PC-3 (cell line): ENCODE data around the gene ZMYND11. TPM values are rescaled to one million over a fixed set of nuclear protein-coding genes. Genes with fewer than 3 reads are reported as not detected.

ENCODE experiments used
- ATAC-seq: fragments of 200-7000 bp; cut with Tn5 transposase; 2 replicates; pipeline ENCODE4 v1.9.1; 2020; ENCODE audit warnings: mild to moderate bottlenecking, moderate library complexity
- BruUV-seq: library from RNA; stranded (reverse); fragments of 400-500 nt; replicated peaks from 2 replicates; lab custom pipeline; 2021; lab: Mats Ljungman, UMichigan
- CTCF ChIA-PET: fragments of 300-600 bp; sonication (Branson Sonifier 250); formaldehyde crosslinking; loops from one replicate; lab custom pipeline; 2022; ENCODE audit warnings: antibody characterized with exemption; lab: Charles Lee
- POLR2A ChIA-PET: fragments of 300-600 bp; sonication (Branson Sonifier 250); formaldehyde crosslinking; loops from one replicate; lab custom pipeline; 2022; ENCODE audit warnings: antibody characterized with exemption; ENCODE audit not compliant: unreplicated experiment; lab: Charles Lee
- DNase-seq: peaks from one replicate; pipeline ENCODE4 v3.0.0-alpha.2; 2015
- H2AFZ ChIP-seq: fragments of 300-600 bp; sonication (generic); 2 replicates; pipeline ENCODE4 v1.6.0; 2016; ENCODE audit warnings: antibody characterized with exemption, low read length
- H3F3A ChIP-seq: fragments of 300-600 bp; sonication (generic); one replicate; pipeline ENCODE4 v1.6.0; 2017; ENCODE audit warnings: antibody characterized with exemption, low read length, control low read depth, mild to moderate bottlenecking; ENCODE audit not compliant: unreplicated experiment
- H3K27ac ChIP-seq: fragments of 300-600 bp; sonication (generic); 2 replicates; pipeline ENCODE4 v1.5.1; 2016; ENCODE audit warnings: mild to moderate bottlenecking, low read length
- H3K27me3 ChIP-seq: fragments of 300-600 bp; sonication (generic); 2 replicates; pipeline ENCODE4 v1.6.1; 2016; ENCODE audit warnings: low read length, mixed read lengths
- H3K36me3 ChIP-seq: fragments of 300-600 bp; sonication (generic); 2 replicates; pipeline ENCODE4 v1.6.1; 2016; ENCODE audit warnings: low read depth, mixed run types, low read length, mixed read lengths
- H3K4me1 ChIP-seq: fragments of 300-600 bp; sonication (generic); 2 replicates; pipeline ENCODE4 v1.5.1; 2016; ENCODE audit warnings: low read length; ENCODE audit not compliant: insufficient read depth
- H3K4me2 ChIP-seq: fragments of 300-600 bp; sonication (generic); 2 replicates; pipeline ENCODE4 v1.6.0; 2016; ENCODE audit warnings: low read length
- H3K4me3 ChIP-seq: fragments of 300-600 bp; sonication (generic); 2 replicates; pipeline ENCODE4 v1.5.1; 2016; ENCODE audit warnings: mild to moderate bottlenecking, low read length, mixed read lengths
- H3K79me2 ChIP-seq: fragments of 300-600 bp; sonication (generic); 2 replicates; pipeline ENCODE4 v1.6.1; 2017; ENCODE audit warnings: low read length, mixed read lengths
- H3K9ac ChIP-seq: fragments of 300-600 bp; sonication (generic); 2 replicates; pipeline ENCODE4 v1.6.0; 2016; ENCODE audit warnings: mild to moderate bottlenecking, low read length
- H3K9me2 ChIP-seq: fragments of 300-600 bp; sonication (generic); replicated peaks from 2 replicates; pipeline ENCODE4 v1.6.1; 2016; ENCODE audit warnings: mixed run types, low read length, mixed read lengths
- H3K9me3 ChIP-seq: fragments of 300-600 bp; sonication (generic); 2 replicates; pipeline ENCODE4 v1.6.1; 2016; ENCODE audit warnings: low read length, mixed read lengths
- H4K20me1 ChIP-seq: fragments of 300-600 bp; sonication (generic); 2 replicates; pipeline ENCODE4 v1.6.1; 2016; ENCODE audit warnings: low read length, mixed read lengths
- CTCF ChIP-seq: fragments of 300-600 bp; sonication (generic); conservative IDR thresholded peaks from 2 replicates; pipeline ENCODE4 v1.5.1; 2017; ENCODE audit warnings: antibody characterized with exemption, low read depth, mild to moderate bottlenecking, low read length
- EZH2 ChIP-seq: fragments of 300-600 bp; sonication (generic); IDR thresholded peaks from one replicate; pipeline ENCODE4 v1.6.1; 2017; ENCODE audit warnings: antibody characterized with exemption, mild to moderate bottlenecking, low read length; ENCODE audit not compliant: unreplicated experiment
- EZH2phosphoT487 ChIP-seq: fragments of 300-600 bp; sonication (generic); IDR thresholded peaks from 2 replicates; pipeline ENCODE4 v1.6.1; 2018; ENCODE audit warnings: mild to moderate bottlenecking, antibody characterized with exemption, low read length, borderline replicate concordance
- intact Hi-C: fragments of 100-400 bp; cut with micrococcal nuclease; formaldehyde crosslinking; loops from 2 replicates; pipeline ENCODE4 v1.9.0; 2023
- total RNA-seq: library from RNA; depleted of rRNA; stranded (reverse); fragments of >200 nt; gene quantifications from 2 replicates; pipeline ENCODE4 v1.2.3, GENCODE V29; 2014

Gene ZMYND11
- total RNA-seq, 1 experiment from 2014 or later: 17.1 TPM

- Histone ChIP-seq H2AFZ (no peak overlapping the region), H3K4me2 (no peak overlapping the region), H3K27me3 (no peaks in the 10 kb centered on the region), H3K9ac (no peak overlapping the region), H3K9me2 (no peaks in the 10 kb centered on the region), H3K27ac (no peak overlapping the region), H3K9me3 (no peaks in the 10 kb centered on the region), H3F3A (peaks cover 4% of the 10 kb centered on the region), H3K79me2 (no peaks in the 10 kb centered on the region), H3K4me3 (no peak overlapping the region), H3K4me1 (peaks cover 9% of the 10 kb centered on the region; the same call in 1 of the 2 replicates), H3K36me3 (no peaks in the 10 kb centered on the region), H4K20me1 (no peaks in the 10 kb centered on the region)
- CTCF ChIA-PET: no interaction called here
- intact Hi-C loops: no loop called here
- no TSS peak for BruUV-seq
- POLR2A ChIA-PET: no interaction called here
- no peak for TF ChIP-seq EZH2
- no peak for TF ChIP-seq CTCF
- no peak for TF ChIP-seq EZH2phosphoT487
- DNase-seq (no peak), ATAC-seq (no peak)
Measured at GRCh38 chr10:267705-268104, 132.4 kb downstream of the ZMYND11 start.

GRCh38 chr10:269440-270074 lies 134.3 kb downstream of the ZMYND11 start:
- no peak for TF ChIP-seq CTCF
- H3K36me3 ChIP-seq: no peaks in the 10 kb centered on the region
- no peak overlapping the region for H3K4me2 ChIP-seq
- no peak overlapping the region for H3K27ac ChIP-seq
- peaks cover 4% of the 10 kb centered on the region; the same call in 1 of the 2 replicates for H3K4me1 ChIP-seq
- DNase-seq: no peak
- BruUV-seq: no TSS peak
- H3K9ac ChIP-seq: no peak overlapping the region
- H3K4me3 ChIP-seq: no peak overlapping the region
- CTCF ChIA-PET: no interaction called here
- H3F3A ChIP-seq: no peaks in the 10 kb centered on the region
- H2AFZ ChIP-seq: no peak overlapping the region
- intact Hi-C loops: no loop called here
- no peak for ATAC-seq
- no peaks in the 10 kb centered on the region for H3K9me3 ChIP-seq
- POLR2A ChIA-PET: no interaction called here
- H3K79me2 ChIP-seq: no peaks in the 10 kb centered on the region
- no peaks in the 10 kb centered on the region for H4K20me1 ChIP-seq
- no peaks in the 10 kb centered on the region for H3K9me2 ChIP-seq
- H3K27me3 ChIP-seq: no peaks in the 10 kb centered on the region

- H4K20me1 ChIP-seq: no peaks in the 10 kb centered on the region
- intact Hi-C loops: no loop called here
- ATAC-seq: no peak
- no peaks in the 10 kb centered on the region for H3F3A ChIP-seq
- no peaks in the 10 kb centered on the region for H3K27me3 ChIP-seq
- ChIA-PET CTCF (interaction anchor here (0.5 kb wide), 1 partner anchor 16 kb away, joined by 3 read pairs; no protein-coding TSS in a partner anchor), POLR2A (no interaction called here)
- DNase-seq: no peak
- H3K27ac ChIP-seq: no peak overlapping the region
- no peak overlapping the region for H3K4me2 ChIP-seq
- H3K36me3 ChIP-seq: no peaks in the 10 kb centered on the region
- no peaks in the 10 kb centered on the region for H3K9me3 ChIP-seq
- H3K4me3 ChIP-seq: no peak overlapping the region
- no peaks in the 10 kb centered on the region for H3K9me2 ChIP-seq
- no peak overlapping the region for H2AFZ ChIP-seq
- no peaks in the 10 kb centered on the region for H3K79me2 ChIP-seq
- no peak overlapping the region for H3K9ac ChIP-seq
- TF ChIP-seq CTCF (no peak), EZH2 (no peak), EZH2phosphoT487 (no peak)
- BruUV-seq: no TSS peak
- peaks cover 4% of the 10 kb centered on the region; the same call in 1 of the 2 replicates for H3K4me1 ChIP-seq
Measured at GRCh38 chr10:271201-271600, 135.9 kb downstream of the ZMYND11 start.
